ENCODE data around the gene MS4A6E. TPM values are rescaled to one million over a fixed set of nuclear protein-coding genes. Genes with fewer than 3 reads are reported as not detected.
A peak's percentile ranks its signal among the peaks of the same experiment; 100 is the strongest.

Gene MS4A6E
- total RNA-seq, 3 donors from 2014 or later, result 2.1 TPM; not detected in 2

GRCh38 chr11:60378354-60378753, 51.3 kb downstream of the MS4A6E start, which contains the start of gene MS4A7:
Gene MS4A7, plus strand, starts transcription at chr11:60378532. Its CDS starts 4,610 bp downstream, at chr11:60383142.
- no peak for DNase-seq (ENCODE audit: low spot score in 2 of 2)
- H3K27me3 ChIP-seq, result no peaks in the 10 kb centered on the region
- H3K4me3 ChIP-seq, result peak within 1 kb of the TSS; percentile 24 to 41 (median 32)
- H3K4me1 ChIP-seq, result no peaks in the 10 kb centered on the region
- H3K27ac ChIP-seq, result peak within 1 kb of the TSS in 1 of 2 donors; percentile 39
- TF ChIP-seq POLR2A (IDR thresholded peaks at IDR 0.05) (no peak), POLR2AphosphoS5 (IDR thresholded peaks at IDR 0.05) (no peak), CTCF (IDR thresholded peaks at IDR 0.05) (no peak)
- no peaks in the 10 kb centered on the region for H3K9me3 ChIP-seq
- intact Hi-C loops (cut with DNase I; ENCODE audit: low total_unique reads), result no loop called here
- H3K36me3 ChIP-seq, result no peaks in the 10 kb centered on the region

GRCh38 chr11:60389279-60389910, 62.3 kb downstream of the MS4A6E start:
- no peak for TF ChIP-seq POLR2AphosphoS5 (IDR thresholded peaks at IDR 0.05)
- Histone ChIP-seq H3K4me3 (no peak overlapping the region), H3K4me1 (no peaks in the 10 kb centered on the region), H3K27me3 (no peaks in the 10 kb centered on the region), H3K9me3 (no peaks in the 10 kb centered on the region), H3K36me3 (no peaks in the 10 kb centered on the region), H3K27ac (peak overlapping the region in 1 of 2 donors; percentile 25)
- no peak for DNase-seq (ENCODE audit: low spot score in 2 of 2)
- intact Hi-C loops (cut with DNase I; ENCODE audit: low total_unique reads), result no loop called here

- TF ChIP-seq POLR2AphosphoS5 (IDR thresholded peaks at IDR 0.05), result no peak
- no peak for TF ChIP-seq CTCF (IDR thresholded peaks at IDR 0.05)
- TF ChIP-seq POLR2A (IDR thresholded peaks at IDR 0.05), result no peak
- Histone ChIP-seq H3K4me1 (no peaks in the 10 kb centered on the region), H3K27me3 (no peaks in the 10 kb centered on the region), H3K36me3 (no peaks in the 10 kb centered on the region), H3K4me3 (no peak overlapping the region), H3K27ac (no peak overlapping the region), H3K9me3 (no peaks in the 10 kb centered on the region)
- no peak for DNase-seq (ENCODE audit: low spot score in 2 of 2)
- intact Hi-C loops (cut with DNase I; ENCODE audit: low total_unique reads), result no loop called here
These were observed 63.4 kb downstream of the MS4A6E start for GRCh38 chr11:60390419-60390818.

Other genes starting within 250 kb of the MS4A6E start
- 1 to 10 TPM in 1 of 3 donors, under 1 TPM in 2; 0.66 to 7.8 (median 0.73) TPM for gene MS4A2, start 238.6 kb upstream of the MS4A6E start, total RNA-seq
- gene MS4A6A, start 144.2 kb upstream of the MS4A6E start, total RNA-seq, result 100 to 1,000 TPM in 1 of 3 donors, 10 to 100 TPM in 2; 35.1 to 341 (median 68.9) TPM
- gene MS4A4E, start 84.1 kb upstream of the MS4A6E start, total RNA-seq, result 10 to 100 TPM in 1 of 3 donors, 1 to 10 TPM in 1, under 1 TPM in 1; 0.66 to 14.9 (median 1.5) TPM
- 100 to 1,000 TPM in 1 of 3 donors, 10 to 100 TPM in 1, 1 to 10 TPM in 1; 9.8 to 174 (median 24.6) TPM for gene MS4A4A, start 46.6 kb upstream of the MS4A6E start, total RNA-seq
- gene MS4A7, start 51.3 kb downstream of the MS4A6E start, total RNA-seq, result 100 to 1,000 TPM in 1 of 3 donors, 10 to 100 TPM in 2; 39.0 to 105 (median 45.4) TPM
- 1 to 10 TPM; 2.3 to 6.7 (median 2.5) TPM for gene MS4A14, start 69.2 kb downstream of the MS4A6E start, total RNA-seq
- not detected for gene MS4A5, start 102.3 kb downstream of the MS4A6E start, total RNA-seq
- gene MS4A1, start 128.6 kb downstream of the MS4A6E start, total RNA-seq, result 1 to 10 TPM in 2 of 3 donors, not detected in 1; 1.5 to 1.6 TPM
- gene MS4A12, start 165.5 kb downstream of the MS4A6E start, total RNA-seq, result 1 to 10 TPM in 1 of 3 donors, not detected in 2; 3.9 TPM
- gene MS4A13, start 188.1 kb downstream of the MS4A6E start, total RNA-seq, result not detected

Data from breast epithelium (tissue), 4 donors.